Measurements from ENCODE around the gene DCT.
"Not testable (repeated sequence)": the region's sequence is repeated elsewhere in the genome, so short reads cannot be mapped to it uniquely, and the experiment has no call there.

DCT gene

DNA sequence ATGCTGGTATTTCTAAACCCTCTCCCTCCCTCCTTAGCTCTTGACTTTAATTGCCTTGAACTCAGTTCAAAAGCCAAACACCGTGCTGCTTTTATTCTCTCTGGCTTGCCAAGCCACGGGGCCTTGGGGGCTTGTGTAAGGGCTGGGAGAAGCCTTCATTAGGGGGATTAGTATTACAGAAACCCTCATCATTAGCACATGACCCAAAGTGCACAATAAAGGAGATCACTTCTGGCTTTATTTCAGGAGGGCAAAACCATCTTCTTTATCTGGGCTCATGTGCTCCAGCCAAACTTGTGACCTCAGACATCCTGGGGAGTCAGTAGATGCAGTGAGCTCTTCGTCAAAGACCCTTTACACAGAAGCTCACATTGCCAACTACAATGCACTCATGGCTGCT is at the start of gene DCT:
DCT (minus strand) TSS at position 67 of the 400 bp plus-strand sequence. CDS start 427 bp downstream, outside the sequence.
- no peak for DNase-seq (ENCODE audit: low spot score)

DNA sequence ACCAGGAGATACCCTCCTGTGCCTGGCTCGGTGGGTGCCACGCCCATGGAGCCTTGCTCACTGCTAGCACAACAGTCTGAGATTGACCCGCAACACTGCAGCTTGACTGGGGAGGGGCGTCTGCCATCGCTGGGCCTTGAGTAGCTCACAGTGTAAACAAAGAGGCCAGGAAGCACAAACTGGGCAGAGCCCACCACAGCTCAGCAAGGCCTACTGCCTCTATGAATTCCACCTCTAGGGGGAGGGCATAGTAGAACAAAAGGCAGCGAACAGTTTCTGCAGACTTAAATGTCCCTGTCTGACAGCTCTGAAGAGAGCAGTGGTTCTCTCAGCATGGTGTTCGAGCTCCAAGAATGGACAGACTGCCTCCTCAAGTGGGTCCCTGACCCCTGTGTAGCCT is 47.5 kb upstream of the DCT start:
- DNase-seq (ENCODE audit: low spot score): not testable (repeated sequence)

DNA sequence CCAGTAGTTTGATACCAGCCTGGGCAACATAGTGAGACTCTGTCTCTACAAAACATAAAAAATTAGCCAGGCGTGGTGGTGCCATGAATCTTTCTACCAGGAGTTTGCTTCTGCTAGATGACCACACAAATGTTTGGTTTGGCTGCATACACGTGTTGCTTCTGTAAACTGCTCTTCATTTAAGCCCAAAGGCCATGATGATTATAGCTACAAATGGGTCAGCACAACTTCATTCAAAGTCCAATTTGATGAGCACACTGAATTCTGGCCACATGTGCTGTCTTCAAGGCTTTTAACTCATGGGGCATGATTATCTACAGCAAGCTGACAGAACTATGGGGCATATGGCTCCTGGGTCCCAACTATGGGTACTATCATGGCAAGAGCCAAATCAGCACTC is 46.3 kb upstream of the DCT start:
- no peak for DNase-seq (ENCODE audit: low spot score)

DNA sequence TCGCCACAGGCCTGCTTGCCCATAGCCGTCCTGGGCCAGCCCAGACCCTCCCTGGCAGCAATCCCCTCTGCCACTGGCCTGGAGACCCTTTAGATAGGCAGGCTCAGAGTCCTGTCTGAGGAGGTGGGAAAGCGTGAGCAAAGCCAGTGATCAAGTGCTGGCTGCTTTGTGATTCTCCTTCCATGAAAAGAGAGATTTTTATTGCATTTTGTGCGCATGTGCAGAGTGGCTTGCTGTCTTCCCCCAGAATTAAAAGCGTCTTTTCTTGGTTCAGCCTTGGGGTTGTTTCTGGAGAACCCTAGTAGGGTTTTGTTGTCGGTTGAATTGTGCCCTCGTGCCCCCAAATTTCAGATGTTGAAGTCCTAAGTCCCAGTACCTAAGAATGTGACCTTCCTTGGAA is 44.9 kb upstream of the DCT start:
- DNase-seq (ENCODE audit: low spot score): no peak

DNA sequence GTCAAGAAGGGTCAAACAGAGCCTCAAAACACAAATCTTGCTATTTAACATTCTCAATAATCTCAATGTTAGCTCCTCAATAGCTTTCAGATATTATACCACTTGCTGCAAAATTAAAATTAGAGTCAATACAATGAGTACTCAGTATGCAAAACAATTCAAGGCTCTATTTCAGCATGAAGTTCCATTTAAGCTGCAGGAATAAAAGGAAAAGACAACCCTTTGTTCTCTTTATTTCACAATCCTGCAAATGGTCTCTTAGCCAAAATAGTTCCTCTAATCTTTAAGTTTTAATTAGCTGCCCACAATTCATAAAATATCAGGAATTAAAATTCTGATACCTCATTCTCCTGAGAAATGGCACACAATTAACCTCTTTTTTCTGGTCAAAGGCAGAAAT is 40.5 kb upstream of the DCT start:
- no peak for DNase-seq (ENCODE audit: low spot score)

DNA sequence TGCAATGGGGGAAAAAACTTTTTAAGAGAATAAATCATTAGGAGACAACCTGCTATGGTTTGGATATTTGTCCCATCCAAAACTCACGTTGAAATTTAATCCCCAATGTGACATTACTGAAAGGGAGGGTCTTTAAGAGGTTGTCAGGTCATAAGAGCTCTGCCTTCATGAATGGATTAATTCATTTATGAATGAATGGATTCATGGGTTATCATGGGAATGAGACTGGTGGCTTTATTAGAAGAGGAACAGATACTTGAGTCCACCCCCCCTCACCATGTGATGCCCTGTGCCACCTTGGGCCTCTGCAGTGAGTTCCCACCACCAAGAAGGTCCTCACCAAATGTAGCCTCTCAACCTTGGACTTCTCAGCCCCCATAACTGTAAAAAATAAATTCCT is 37.0 kb upstream of the DCT start:
- no peak for DNase-seq (ENCODE audit: low spot score)

DNA sequence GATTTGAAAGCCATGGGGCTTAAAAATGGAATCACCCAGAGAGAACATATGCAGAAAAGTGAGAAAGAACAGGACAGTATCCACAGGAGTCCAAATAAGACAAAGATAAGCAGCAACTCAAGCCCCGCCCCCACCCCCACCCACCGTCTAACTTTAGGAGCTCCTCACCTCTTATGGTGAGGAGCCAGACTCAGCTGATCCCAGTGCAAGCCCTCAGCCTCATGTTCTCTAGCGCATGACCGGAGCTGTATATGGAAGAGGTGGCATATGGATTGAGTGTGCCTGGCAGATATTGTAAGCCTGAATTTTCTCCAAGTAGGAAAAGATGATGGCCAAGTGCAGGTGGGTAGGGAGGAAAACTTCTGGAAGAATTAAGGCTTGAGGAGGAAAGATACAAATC is 36.4 kb upstream of the DCT start:
- no peak for DNase-seq (ENCODE audit: low spot score)

DNA sequence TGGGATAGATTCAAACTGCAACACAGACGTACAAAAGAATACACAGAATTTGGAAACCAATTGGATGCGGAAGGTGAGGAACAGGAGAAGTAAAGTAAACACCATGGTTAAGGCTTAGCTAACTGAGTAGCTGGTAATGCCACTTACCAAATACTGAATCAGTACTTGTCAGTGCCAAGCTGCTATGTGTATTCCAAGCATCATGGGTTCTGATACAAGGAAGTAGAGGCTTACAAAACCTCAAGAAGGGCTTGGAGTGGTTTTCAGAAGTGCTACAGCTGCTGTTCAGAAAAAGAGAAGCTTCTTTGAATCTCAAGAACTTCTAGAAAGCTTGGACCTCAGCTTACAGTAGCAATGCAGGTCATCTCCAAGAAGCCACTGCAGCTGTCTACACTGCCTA is 35.9 kb upstream of the DCT start:
- no peak for DNase-seq (ENCODE audit: low spot score)

DNA sequence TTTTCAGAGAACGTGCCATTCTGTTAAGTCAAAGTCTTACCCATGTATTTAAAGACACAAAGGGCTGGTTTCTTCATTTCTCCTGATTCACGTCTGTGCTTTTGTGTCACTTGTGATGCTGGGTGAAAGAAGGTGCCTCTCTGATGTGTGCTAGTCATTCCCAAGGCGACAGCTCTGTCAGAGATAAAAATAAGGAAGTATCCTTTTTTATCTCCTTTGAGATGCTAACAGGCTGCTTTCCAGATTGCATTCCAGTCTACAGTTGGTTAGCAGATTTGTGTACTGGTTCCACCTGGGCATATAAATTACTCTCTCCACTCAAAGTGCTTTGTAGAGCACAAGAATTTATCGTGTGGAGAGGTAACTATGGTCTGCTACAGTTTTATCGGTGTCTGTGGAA is 33.5 kb upstream of the DCT start:
- DNase-seq (ENCODE audit: low spot score): no peak

DNA sequence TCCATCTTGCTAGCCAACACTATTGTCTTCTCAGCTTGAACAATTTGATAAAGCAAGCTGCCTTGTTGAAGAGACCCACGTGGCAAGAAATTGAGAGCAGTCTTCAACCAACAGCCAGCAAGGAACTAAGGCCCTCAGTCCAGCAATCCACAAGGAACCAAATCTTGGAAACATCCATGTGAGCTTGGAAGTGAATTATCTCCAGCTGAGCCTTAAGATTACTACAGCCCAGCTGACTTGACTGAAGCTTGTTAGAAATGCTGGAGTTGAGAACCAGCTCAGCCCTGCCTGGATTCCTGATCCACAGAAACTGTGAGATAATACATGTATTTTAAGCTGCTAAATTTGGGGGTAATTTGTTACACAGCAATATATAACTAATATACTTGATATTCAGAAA is 26.2 kb upstream of the DCT start:
- no peak for DNase-seq (ENCODE audit: low spot score)

DNA sequence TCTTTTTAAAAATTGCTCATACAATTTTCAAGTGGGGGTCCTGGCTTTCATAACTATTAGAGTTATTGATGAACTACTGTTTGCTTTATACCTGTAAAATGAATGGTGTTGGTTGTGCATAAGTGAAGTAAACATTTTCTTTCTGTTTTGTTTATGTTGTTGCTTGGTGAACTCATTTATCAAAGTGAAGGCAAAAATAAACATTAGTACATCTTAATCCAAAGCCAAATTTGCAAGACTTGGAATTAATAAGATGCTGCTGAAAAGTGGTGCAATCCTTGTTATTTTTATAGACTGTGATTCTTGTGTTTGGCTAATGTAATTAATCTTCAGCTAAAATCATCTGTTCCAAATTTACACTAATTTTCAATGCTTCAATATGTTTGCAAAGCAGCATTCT is 24.4 kb upstream of the DCT start:
- DNase-seq (ENCODE audit: low spot score): no peak

DNA sequence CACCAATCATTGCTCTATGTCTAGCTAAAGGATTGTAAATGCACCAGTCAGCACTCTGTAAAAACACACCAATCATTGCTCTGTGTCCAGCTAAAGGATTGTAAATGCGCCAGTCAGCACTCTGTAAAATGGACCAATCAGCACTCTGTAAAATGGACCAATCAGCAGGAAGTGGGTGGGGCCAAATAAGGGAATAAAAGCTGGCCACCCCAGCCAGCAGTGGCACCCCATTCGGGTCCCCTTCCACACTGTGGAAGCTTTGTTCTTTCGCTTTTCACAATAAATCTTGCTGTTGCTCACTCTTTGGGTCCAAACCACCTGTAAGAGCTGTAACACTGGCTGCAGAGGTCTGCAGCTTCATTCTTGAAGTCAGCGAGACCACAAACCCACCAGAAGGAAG is 19.3 kb upstream of the DCT start:
- DNase-seq (ENCODE audit: low spot score): peak; percentile 23

DNA sequence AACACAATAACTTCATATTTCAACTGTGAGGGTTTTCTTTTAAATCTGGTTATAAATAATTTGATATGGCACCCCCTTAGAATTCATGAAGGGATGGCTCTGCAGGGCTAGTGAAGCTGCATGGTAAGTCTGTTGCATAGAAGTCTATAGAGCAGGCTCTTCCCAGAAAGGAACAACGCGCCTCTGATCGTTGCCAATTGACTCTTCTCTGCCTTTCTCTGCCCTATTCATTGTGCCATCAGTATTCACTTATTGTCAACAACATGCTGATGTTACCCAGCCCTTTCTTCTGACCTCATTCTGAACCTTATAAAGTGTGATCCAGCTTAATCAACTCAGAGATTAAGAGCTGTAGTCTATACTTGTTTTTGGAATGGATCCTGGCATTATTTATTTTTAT is 16.3 kb upstream of the DCT start:
- DNase-seq (ENCODE audit: low spot score): no peak

DNA sequence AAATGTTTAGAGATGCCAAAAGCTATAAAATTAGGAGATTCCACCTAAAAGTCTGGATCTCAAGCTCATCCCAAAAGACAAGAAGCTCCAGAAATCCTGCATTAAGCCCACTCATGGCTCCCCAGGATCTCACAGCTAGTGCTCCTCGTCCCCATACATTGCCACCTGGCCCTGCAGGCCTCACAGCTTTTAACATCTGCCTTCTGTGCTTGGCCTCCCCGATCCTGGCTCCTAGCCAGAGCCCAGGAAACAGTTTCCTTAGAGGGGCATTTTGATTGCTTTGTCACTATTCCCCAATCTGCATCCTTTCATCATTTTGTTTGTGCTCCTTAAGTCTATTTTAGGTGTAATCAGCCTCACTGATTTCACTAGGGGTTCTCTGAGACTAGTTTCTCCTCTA is 14.5 kb upstream of the DCT start:
- peak; percentile 26 for DNase-seq (ENCODE audit: low spot score)

DNA sequence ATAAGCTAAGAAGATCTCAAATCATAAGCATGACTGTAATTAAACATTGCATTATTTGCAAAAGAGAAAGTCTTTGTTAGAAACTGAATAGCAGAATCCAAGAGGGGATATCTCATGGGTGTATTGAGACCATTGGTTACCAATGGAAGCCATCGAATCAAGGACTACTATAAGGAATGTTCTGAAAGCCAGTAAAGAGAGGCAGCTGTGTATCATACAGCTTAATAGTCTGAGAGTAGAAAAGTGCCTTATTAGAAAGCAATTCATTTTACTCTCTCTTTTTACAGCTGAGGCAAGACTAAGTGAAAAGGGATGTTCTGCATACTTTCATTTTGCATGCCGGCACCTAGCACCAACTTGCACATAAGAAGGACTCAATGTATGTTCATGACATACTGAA is 7.6 kb upstream of the DCT start:
- no peak for DNase-seq (ENCODE audit: low spot score)

DNA sequence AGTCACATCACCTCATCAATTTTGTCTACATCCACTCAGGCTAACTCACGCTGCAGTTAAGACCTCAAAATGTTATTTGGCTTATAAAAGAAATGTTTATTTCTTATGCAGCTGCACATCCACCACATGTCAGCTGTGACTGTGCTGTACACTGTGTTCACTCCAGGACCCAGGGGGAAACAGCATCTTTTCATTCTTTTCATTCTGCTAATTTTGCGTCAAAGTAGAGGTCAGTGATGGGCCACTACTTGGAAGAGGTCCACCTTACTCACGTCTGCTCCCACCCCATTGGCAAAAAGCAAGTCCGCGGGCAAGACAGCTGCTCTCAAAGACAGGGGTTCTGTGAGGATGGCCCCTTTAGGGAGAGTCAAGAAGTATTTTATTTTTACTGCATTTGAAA is 4.5 kb upstream of the DCT start:
- DNase-seq (ENCODE audit: low spot score): no peak

DNA sequence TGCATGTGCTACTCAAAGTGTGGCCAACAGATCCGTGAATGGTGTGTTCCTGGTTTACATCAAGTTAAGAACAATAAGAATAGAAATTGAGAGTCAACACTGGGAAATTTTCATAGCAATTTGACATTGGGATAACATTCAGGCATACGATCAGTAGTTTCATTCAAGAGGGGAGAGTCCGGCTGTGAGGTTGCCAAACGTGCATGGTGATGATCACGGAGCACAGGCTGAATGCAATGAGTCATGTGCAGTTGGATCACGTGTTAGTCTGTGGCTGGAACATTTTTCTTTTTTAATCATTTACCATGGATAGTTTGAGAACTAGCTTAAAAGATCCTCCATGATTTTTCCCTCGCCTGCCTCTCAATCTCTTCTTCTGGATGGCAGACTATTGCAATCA is 2.5 kb upstream of the DCT start:
- DNase-seq (ENCODE audit: low spot score): no peak

DNA sequence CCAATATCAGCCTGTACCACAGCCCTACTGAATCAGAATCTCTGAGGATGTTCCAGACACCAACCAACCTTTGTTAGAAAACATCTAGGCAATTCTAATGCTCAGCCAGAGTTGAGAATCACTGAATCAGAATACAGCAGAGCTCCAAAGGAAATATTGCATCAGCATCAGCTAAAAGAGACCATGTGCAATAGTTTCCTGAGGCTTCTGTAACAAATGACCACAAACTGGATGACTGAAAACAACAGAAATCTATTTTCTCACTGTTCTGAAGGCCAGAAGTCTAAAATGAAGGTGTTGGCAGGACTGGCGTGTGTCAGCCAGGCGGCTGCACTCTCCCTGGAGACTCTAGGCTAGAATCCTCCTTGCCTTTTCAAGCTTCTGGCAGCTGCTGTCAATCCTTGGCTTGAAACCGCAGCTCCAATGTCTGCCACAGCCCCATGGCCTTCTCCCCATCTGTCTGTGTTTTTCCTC is 1.2 kb upstream of the DCT start:
- DNase-seq (ENCODE audit: low spot score): no peak

DNA sequence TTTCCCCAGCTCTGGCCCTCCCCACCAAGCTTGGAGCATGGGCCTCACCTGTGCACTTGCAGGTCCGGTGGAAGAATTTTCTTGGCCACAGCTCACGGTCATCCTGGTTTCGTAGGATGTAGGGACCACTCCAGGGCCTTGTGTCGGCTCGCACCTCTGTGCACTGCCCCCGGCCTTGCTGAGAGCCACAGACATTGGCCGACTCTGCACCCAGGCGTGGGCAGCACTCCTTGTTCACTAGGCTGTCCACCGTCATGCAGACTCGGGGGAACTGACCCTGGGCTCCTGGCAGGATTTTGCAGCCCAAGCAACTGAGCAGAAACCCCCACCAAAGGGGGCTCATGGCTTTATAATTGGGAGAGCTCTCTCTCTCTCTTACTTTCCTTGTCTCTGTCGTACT is 569 bp downstream of the DCT start:
- no peak for DNase-seq (ENCODE audit: low spot score)

DNA sequence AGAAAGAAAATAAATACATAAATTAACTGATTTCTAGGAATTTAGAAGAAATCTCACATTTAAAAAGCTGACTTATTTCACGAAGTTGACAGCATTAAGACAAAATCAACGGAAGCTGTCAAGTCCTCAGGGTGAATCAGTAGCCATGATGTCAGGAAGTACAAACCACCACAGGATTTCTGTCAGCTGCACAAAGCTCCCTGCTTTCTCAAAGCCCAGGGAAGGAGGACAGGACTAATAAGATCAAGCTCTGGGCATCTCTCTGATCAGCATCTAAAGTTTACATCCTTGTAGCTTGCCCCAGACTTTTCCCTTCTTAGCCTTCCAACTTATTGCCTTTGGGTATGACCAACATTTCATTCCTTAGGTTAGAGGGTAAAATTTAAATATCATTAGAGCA is 9.4 kb downstream of the DCT start:
- DNase-seq (ENCODE audit: low spot score): no peak

DNA sequence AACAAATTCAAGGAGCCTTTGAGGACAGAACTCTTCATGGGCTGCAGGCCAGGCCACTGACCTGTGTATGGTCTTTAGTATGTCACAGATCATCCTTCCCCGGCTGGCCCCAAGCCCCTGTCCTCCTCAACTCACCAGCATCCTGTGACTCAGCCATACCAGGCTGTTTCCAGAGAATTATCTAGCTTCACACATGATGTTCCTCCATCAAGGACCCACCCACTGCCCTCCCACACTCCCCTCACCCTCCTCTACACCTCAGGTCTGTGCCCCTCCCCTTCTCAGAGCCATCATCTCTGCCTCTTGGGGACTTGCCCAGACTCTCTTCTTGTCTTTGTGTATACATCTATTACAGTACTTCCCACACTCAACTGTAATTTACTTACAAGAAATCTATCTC is 14.7 kb downstream of the DCT start:
- DNase-seq (ENCODE audit: low spot score): no peak

DNA sequence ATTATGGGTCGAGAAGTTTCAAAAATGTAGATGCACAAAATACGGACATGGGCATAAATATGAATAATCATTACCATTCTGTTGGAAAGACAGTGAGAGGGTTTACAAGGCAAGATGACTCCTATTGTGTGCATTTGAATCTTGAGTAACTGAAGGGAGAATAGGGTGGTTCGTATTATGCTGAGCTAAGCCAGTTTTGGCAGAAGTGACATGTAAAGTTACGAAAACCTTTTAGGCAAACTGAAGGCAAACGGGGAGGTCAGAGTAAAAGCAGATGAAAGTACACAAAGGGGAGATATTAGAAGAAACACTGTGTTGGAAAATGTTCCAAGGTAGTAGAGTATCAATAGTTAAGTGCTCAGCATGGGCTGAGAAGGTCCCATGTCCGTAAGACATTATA is 16.8 kb downstream of the DCT start:
- DNase-seq (ENCODE audit: low spot score): no peak

DNA sequence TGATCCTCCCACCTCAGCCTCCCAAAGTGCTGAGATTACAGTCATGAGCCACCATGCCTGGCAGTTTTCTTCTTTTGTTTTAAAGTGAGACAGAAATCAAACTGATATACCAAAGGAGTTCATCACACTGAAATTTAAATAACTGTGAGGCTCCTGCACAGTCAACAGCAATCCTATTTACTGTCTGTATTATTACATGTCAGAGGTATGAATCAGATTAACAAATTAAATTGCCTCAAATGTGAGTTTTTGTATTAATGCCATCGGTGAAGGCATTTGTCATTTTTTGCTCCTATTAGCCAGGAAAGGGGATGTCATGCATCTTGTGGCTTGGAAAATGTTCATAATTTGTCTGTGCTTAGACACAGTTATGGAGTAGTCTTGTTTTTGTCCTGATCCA is 20.4 kb downstream of the DCT start:
- no peak for DNase-seq (ENCODE audit: low spot score)

DNA sequence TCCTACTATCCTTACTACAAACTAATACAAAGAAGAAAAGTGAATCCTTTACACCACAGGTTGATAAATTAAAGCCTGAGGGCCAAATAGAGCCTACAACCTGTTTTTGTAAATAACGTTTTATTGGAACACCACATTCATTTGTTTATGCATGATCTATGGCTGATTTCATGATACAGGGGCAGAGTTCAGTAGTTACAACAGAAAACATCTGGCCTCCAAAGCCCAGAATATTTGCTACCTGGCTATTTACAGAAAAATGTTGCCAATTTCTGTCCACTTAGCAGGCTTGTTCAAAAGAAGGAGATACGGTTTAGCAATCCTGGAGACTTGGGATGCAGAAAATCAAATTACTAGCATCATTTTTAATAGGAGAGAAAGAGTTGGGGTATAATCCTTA is 24.1 kb downstream of the DCT start:
- no peak for DNase-seq (ENCODE audit: low spot score)

DNA sequence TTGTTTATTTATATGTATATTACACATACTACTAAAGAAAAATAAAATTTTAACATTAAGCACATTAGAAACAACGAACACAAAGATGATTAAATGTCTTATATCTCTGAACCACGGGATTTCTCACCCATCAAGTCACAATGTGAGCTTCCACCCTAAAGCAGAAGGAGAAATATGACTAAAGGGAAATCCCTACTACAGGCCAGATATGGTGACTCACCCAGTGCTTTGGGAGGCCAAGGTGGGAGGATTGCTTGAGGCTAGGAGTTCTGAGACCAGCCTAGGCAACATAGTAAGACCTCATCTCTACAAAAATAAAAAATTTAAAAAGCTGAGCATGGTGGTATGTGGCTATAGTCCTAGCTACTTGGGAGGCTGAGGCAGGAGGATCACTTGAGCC is 24.6 kb downstream of the DCT start:
- no peak for DNase-seq (ENCODE audit: low spot score)

Data from NAMALWA (cell line).